Sigmoid colon (tissue), 4 donors: ENCODE results near the gene KBTBD12.

Source experiments
- POLR2AphosphoS5 ChIP-seq, 4 donors: sonication (generic); formaldehyde crosslinking; IDR thresholded peaks; one replicate each; pipeline ENCODE4 v1.6.1; 2017; ENCODE audit warnings: antibody characterized with exemption in 4 of 4
- TF ChIP-seq, protein P1 (sequence below), 4 experiments: fragments of 450-650 bp in 3 of 4; fragments of 200-600 bp in 1 of 4; IDR thresholded peaks; one replicate each; pipeline ENCODE4 v1.5.1; 2016 to 2019; ENCODE audit warnings: antibody characterized with exemption in 4 of 4, mild to moderate bottlenecking in 3 of 4, moderate library complexity in 2 of 4

DNA sequence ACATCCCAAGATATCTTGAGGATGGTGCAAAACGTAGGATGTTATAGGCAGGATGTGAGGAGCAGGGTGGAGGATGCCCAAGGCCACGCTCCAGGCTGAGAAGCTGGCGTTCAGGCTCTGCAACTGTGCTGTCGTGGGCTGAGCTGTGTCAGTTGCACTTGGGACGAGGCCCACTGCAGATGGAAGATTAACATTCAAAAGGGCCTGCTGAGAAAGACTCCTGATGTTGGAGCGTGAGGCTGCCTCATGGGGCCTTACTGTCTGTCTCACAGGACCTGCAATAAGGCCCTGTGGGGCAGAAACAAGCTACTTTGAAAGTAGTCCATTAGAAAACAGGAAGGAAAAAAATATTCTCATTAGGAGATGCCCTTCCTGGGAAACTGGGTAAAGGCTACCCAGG is 76.6 kb downstream of the KBTBD12 start:
- TF ChIP-seq, protein P1, sequence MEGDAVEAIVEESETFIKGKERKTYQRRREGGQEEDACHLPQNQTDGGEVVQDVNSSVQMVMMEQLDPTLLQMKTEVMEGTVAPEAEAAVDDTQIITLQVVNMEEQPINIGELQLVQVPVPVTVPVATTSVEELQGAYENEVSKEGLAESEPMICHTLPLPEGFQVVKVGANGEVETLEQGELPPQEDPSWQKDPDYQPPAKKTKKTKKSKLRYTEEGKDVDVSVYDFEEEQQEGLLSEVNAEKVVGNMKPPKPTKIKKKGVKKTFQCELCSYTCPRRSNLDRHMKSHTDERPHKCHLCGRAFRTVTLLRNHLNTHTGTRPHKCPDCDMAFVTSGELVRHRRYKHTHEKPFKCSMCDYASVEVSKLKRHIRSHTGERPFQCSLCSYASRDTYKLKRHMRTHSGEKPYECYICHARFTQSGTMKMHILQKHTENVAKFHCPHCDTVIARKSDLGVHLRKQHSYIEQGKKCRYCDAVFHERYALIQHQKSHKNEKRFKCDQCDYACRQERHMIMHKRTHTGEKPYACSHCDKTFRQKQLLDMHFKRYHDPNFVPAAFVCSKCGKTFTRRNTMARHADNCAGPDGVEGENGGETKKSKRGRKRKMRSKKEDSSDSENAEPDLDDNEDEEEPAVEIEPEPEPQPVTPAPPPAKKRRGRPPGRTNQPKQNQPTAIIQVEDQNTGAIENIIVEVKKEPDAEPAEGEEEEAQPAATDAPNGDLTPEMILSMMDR (IDR thresholded peaks at IDR 0.05), result no peak
- TF ChIP-seq POLR2AphosphoS5 (IDR thresholded peaks at IDR 0.05), result no peak
